ENCODE measurements around the gene ATF2. TPM values are rescaled to one million over a fixed set of nuclear protein-coding genes. Genes with fewer than 3 reads are reported as not detected.

The ATF2 gene
- total RNA-seq, 1 donor from 2014 or later = 59.9 TPM

GRCh38 chr2:175048275-175048674 is 119.7 kb downstream of the ATF2 start:
- H3K27ac Mint-ChIP-seq = no peak overlapping the region

GRCh38 chr2:175039490-175039889 is 128.5 kb downstream of the ATF2 start:
- Mint-ChIP-seq H3K27ac (no peak overlapping the region), H3K36me3 (ENCODE audit: low read depth) (no peaks in the 10 kb centered on the region), H3K4me1 (peaks cover 11% of the 10 kb centered on the region), H3K9me3 (no peaks in the 10 kb centered on the region), H3K4me3 (no peak overlapping the region), H3K27me3 (no peaks in the 10 kb centered on the region)
- TF ChIP-seq CTCF (IDR thresholded peaks at IDR 0.05) = no peak
- POLR2A ChIA-PET = no interaction called here
- CTCF ChIA-PET = no interaction called here
- DNase-seq (no peak), ATAC-seq (ENCODE audit: low read depth) (no peak)
- intact Hi-C loops (cut with micrococcal nuclease) = loop anchor here (10.0 kb wide), 1 partner anchor 1055 kb away; the partner anchor contains the start of genes HOXD12 and HOXD13

More at GRCh38 chr2:175048275-175048674, 119.7 kb downstream of the ATF2 start:
- intact Hi-C loops (cut with micrococcal nuclease) = loop anchor here (10.0 kb wide), 1 partner anchor 1443 kb away; no protein-coding TSS in a partner anchor
- CTCF ChIA-PET = no interaction called here
- TF ChIP-seq CTCF (IDR thresholded peaks at IDR 0.05) = no peak
- H3K27me3 Mint-ChIP-seq = no peaks in the 10 kb centered on the region
- H3K9me3 Mint-ChIP-seq = no peaks in the 10 kb centered on the region
- POLR2A ChIA-PET = no interaction called here
- no peaks in the 10 kb centered on the region for H3K36me3 Mint-ChIP-seq (ENCODE audit: low read depth)
- no peak overlapping the region for H3K4me3 Mint-ChIP-seq
- ATAC-seq (ENCODE audit: low read depth) (no peak), DNase-seq (no peak)
- H3K4me1 Mint-ChIP-seq = peaks cover 19% of the 10 kb centered on the region

GRCh38 chr2:175039031-175039430 is 129.0 kb downstream of the ATF2 start:
- CTCF ChIA-PET = no interaction called here
- no peak for TF ChIP-seq CTCF (IDR thresholded peaks at IDR 0.05)
- Mint-ChIP-seq H3K36me3 (ENCODE audit: low read depth) (no peaks in the 10 kb centered on the region), H3K4me3 (no peak overlapping the region), H3K4me1 (peaks cover 9% of the 10 kb centered on the region), H3K9me3 (no peaks in the 10 kb centered on the region), H3K27ac (no peak overlapping the region), H3K27me3 (no peaks in the 10 kb centered on the region)
- ATAC-seq (ENCODE audit: low read depth) = no peak
- no peak for DNase-seq
- POLR2A ChIA-PET = no interaction called here
- intact Hi-C loops (cut with micrococcal nuclease) = loop anchor here (10.0 kb wide), 1 partner anchor 1056 kb away; the partner anchor contains the start of genes HOXD12 and HOXD13

GRCh38 chr2:175037941-175038340 is 130.1 kb downstream of the ATF2 start:
- Mint-ChIP-seq H3K27ac (no peak overlapping the region), H3K36me3 (ENCODE audit: low read depth) (no peaks in the 10 kb centered on the region), H3K4me1 (peaks cover 3% of the 10 kb centered on the region), H3K27me3 (no peaks in the 10 kb centered on the region), H3K4me3 (no peak overlapping the region), H3K9me3 (no peaks in the 10 kb centered on the region)
- ATAC-seq (ENCODE audit: low read depth) (no peak), DNase-seq (no peak)
- POLR2A ChIA-PET = no interaction called here
- intact Hi-C loops (cut with micrococcal nuclease) = loop anchor here (2.0 to 10.0 kb wide), 2 partner anchors 245 to 1057 kb away; partner anchors contain the start of genes HOXD12 and HOXD13
- CTCF ChIA-PET = interaction anchor here (1.4 kb wide), 1 partner anchor 22 kb away, joined by 3 read pairs; no protein-coding TSS in a partner anchor
- TF ChIP-seq CTCF (IDR thresholded peaks at IDR 0.05) = no peak

- ATAC-seq (ENCODE audit: low read depth) (no peak), DNase-seq (no peak)
- CTCF ChIA-PET = interaction anchor here (0.7 kb wide), 1 partner anchor 246 kb away, joined by 3 read pairs; no protein-coding TSS in a partner anchor
- intact Hi-C loops (cut with micrococcal nuclease) = loop anchor here (2.0 to 10.0 kb wide), 2 partner anchors 246 to 1058 kb away; partner anchors contain the start of genes HOXD12 and HOXD13
- H3K4me3 Mint-ChIP-seq = peak overlapping the region; percentile 28
- POLR2A ChIA-PET = no interaction called here
- peaks cover 3% of the 10 kb centered on the region for H3K4me1 Mint-ChIP-seq
- H3K27me3 Mint-ChIP-seq = no peaks in the 10 kb centered on the region
- H3K9me3 Mint-ChIP-seq = no peaks in the 10 kb centered on the region
- H3K27ac Mint-ChIP-seq = no peak overlapping the region
- TF ChIP-seq CTCF (IDR thresholded peaks at IDR 0.05) = no peak
- H3K36me3 Mint-ChIP-seq (ENCODE audit: low read depth) = no peaks in the 10 kb centered on the region
Measured at GRCh38 chr2:175036582-175037018, 131.4 kb downstream of the ATF2 start.
